Endometrial microvascular endothelial cells (primary cell): ENCODE data around the gene INF2. TPM values are rescaled to one million over a fixed set of nuclear protein-coding genes. Genes with fewer than 3 reads are reported as not detected.

Experiments used
- in situ Hi-C: cut with HindIII; loops from 2 replicates; pipeline ENCODE4 v1.10.0; 2017; ENCODE audit warnings: low sequenced_read_pairs, low pct_unique_long_range_greater_than_20kb; ENCODE audit errors: inconsistent ontology term
- total RNA-seq: library from RNA; depleted of rRNA; stranded (reverse); fragments of >200 nt; gene quantifications from one replicate; pipeline ENCODE4 v1.2.3, GENCODE V29; 2015; ENCODE audit errors: inconsistent ontology term

Gene INF2
- total RNA-seq, 1 donor from 2014 or later = 79.4 TPM

DNA sequence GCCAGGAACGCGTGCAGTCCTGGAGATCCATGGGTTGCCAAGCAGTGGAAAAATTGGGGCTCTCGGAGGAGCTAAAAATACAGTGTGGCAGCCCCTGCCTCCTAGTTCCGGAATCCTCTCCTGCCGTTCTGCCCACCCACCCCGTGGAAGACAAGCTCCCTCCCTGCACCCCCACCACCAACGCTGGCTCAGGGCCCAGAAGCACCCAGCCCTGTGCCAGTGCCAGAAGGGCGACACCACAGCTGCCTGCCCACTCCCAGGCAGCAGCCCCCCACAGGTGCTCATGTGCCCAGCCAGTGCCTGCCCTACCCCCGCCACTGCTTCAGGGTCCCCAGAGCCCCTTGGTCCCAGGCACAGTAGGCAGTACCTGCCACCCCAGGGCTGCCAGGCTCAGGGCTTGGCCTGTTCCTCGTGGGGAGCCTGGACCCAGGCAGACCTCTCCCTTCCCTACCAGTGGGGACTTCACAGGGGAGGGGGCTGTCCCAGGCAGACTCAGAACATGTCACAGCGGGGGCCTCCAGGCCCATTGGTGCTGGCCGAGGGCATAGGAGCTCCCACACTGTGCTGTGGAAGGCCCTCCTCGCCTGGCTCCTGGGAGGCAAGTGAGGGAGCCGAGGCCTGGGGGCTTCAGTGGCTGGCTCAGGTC is 7.4 kb downstream of the INF2 start:
- in situ Hi-C loops = no loop called here

DNA sequence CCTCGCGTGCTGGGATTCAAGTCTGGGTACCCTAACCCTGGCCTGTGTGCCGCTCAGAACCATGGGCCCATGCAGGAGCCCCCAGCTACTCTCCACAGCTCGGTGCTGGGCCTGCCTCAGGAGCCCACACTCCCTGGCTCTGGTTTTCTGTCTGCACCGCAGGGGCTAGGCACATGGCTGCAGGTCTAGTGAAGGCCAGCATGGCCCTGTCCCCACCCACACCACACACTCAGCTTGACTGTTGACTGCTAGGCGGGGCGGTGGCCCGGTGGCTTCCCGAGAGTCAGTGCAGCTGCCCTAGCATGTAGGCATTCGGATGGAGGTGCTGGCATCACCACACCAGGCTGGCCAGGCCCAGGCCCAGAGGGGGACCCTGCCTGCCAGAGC is 7.9 kb downstream of the INF2 start:
- in situ Hi-C loops = no loop called here

DNA sequence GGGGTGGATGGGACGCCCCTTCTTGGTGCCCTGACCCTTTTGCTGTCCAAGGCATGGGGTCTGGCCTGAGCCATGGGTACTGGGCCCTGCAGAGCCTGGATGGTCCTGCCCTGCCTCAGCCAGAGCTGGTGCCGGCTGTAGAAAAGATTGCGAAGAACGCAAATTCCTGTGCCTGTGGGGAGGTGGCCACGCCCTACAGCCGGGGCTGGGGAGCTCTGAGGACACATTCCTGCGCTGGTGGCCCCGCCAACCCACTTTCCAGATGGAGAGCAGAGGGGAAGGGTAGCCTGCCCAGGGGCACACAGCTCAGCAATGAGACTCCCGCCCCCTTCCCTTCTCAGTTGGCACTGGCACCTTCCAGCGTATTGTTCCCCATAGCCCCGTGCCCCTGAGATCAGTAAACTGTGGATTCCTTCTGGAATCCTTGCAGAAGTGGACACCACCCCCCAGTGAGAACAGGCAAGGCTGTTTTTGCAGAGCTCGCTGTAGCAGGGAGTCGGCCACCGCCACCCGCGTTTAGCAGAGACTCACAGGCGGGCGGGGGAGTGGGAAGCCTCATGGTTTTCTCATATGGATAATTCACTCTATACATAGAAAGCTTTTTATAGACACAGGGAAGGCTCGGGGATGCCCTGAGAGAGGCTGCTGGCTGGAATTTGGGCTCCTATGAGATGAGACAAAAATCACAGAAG is 8.6 kb downstream of the INF2 start:
- in situ Hi-C loops = no loop called here

DNA sequence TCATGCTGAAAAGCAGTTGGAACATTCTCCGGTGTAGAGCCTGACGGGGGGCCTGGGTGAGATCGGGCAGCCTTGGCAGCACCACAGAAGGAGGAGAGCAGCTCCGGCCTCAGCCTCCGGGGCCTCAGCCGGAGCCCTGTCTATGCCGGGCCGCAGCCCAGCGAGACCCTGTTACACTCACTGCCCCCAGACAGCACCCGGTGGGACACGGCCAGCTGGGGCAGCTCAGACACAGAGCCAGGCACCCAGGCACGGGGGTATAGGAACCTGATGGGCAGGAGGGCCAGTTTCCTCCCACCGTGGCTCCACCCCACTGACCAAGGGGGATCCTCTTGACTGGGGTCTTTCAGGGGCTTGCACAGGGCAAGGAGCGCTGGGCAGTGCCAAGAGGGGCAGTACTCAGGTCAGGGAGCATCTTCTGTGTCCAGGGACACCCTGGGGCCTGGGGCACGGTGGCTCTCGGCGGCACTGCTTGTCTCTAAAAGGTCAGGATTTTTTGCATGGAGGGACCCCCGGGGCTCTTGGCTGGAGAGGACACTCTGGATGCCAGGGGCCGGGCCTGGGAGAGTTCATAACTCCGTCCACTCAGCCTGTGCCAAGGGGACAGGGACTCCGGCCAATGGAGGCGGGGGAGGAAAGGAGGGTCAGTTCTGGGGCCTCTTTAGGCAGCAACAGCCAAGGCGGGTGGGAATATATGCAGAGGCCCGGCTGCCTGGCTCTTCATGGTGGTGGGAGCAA is 9.4 kb downstream of the INF2 start:
- in situ Hi-C loops = no loop called here

DNA sequence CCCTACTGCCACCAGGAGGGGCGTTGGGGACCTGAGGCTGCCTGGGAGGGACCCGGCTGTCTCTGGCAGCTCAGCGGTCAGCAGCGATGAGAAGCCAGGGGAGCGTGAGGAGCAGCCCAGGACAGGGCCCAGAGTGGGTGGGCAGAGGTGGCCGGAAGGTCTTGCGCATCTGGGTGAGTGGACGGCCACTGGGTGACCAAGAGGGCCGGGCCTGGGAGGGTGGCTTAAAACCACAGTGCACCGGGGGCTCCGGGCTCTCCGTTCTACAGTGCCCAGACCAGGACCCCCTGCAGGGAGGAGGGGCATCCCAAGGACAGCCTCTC is 10.0 kb downstream of the INF2 start:
- in situ Hi-C loops = no loop called here

DNA sequence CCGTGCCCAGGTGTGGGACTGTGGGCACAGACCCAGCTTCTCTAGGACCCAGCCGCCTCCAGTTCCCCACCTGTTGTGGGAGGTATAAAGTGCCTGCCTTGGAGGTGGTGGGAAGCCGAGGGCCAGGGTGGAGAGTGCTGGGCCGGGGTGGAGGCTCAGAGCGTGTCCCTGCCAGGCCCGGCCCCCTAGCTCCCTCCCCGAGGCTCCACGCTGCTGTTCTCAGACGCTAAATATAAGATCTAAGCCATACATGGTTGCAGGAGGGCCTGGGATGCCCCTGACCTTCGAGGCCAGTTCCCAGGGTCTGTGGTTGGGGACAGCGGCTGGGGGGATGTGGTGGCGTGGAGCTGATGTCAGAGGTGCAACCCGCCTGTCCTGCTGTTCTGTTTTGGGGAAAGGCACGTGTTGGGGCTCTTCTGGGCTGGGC is 10.8 kb downstream of the INF2 start:
- in situ Hi-C loops = no loop called here

DNA sequence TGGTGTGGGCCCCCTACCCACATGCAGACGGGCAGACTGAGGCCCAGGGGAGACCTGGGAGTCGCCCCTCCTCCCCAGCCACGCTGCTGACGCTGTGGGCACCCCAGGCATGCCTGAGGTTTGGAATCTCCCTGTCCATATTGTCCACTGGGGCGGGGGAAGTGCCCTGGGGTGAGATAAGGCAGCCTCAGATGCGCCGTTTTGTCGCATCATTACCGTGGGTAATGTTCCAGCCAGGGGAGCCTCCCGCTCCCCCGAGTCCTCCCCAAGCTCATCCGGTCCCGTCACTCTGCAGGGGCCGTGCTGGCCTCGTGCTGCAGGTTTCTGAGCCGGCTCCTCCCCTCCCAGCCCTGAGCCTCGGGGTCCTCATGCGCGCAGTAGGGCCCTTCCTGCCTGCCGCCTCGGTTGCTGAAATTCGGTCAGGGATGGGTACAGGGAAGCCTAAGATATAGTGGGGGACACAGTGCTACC is 11.4 kb downstream of the INF2 start:
- in situ Hi-C loops = no loop called here

DNA sequence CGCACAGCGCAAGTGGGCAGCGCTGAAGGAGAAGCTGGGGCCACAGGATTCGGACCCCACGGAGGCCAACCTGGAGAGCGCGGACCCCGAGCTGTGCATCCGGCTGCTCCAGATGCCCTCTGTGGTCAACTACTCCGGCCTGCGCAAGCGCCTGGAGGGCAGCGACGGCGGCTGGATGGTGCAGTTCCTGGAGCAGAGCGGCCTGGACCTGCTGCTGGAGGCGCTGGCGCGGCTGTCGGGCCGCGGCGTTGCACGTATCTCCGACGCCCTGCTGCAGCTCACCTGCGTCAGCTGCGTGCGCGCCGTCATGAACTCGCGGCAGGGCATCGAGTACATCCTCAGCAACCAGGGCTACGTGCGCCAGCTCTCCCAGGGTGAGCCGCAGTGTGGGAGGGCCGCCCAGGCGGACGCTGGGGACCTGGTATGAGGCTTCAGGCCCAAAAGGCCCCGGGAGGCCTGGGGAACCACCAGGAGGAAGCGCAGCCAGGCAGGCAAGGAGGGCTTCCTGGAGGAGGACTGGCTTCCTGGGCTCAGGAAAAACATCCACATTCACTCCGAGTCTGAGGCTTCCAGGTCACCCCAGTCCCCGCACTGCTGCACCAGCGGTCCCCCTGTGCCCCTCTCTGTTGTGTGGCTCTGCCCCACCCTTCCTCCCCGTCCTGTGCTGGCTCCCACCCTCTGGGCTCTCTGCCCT is 12.1 kb downstream of the INF2 start:
- in situ Hi-C loops = no loop called here

DNA sequence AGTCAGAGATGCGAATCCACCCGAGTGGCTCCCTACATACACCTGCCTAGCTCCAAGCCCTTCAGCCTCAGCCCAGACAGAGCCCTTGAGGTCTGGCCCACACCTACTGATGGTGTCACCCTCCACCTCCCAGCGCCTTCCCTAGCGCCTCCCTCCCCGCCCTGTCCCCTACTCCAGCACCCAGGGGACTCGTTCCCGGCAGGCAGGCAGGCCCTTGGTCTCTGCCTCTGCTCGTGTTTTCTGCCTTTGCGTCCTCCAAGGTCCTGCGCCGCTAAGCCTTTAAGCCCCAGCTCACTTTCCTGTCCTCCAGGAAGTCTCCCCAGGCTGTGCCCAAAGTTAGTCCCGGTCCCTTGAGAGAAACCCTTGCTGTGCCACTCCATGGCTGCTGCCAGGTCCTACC is 12.7 kb downstream of the INF2 start:
- in situ Hi-C loops = no loop called here

DNA sequence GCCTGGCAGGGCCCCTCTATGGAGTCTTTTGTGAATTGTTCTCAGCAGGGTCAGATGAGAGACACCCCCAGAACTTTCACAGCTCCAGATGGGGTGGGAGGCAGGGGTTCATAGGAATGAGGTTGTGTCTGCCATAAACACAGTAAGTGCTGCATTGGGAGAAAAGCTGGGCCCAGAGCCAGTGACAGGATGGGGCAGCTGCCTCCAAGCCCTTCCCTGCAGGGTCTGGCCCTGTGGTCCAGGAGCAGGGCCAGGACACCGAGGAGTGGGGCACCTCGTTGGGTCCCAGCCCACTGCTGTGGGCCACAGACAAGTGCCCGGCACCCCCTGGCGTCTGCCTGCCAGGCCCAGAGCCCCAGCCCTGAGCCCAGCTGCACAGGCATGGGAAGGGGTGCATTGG is 13.3 kb downstream of the INF2 start:
- in situ Hi-C loops = no loop called here

DNA sequence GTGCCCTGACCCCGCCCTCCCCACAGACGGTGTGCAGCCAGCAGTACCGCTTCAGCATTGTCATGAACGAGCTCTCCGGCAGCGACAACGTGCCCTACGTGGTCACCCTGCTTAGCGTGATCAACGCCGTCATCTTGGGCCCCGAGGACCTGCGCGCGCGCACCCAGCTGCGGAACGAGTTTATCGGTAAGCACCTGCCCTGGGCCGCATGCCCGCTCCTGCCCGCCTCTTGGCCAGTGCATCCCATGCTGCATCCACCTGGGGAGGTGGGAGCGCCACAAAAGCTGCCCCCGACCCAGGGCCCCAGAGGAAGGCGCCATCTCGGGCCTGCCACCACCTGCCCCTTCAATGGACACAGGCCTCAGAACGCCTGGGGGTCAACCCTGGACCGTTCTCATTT is 13.9 kb downstream of the INF2 start:
- in situ Hi-C loops = no loop called here

DNA sequence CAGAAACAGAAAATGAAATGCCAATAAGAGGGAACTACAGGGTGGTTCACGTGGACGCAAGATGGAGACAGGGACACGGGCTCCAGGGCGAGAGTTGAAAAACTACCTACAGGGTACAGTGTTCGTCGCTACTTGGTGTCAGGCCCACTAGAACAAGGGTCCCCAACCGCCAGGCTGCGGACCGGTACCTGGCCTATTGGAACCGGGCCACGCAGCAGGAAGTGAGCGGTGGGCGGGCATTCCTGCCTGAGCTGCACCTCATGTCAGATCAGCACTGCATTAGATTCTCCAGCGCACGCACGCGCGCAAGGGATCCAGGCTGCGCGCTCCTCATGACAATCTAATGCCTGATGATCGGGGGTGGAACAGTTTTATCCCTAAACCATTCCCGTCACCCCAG is 14.8 kb downstream of the INF2 start:
- in situ Hi-C loops = no loop called here

DNA sequence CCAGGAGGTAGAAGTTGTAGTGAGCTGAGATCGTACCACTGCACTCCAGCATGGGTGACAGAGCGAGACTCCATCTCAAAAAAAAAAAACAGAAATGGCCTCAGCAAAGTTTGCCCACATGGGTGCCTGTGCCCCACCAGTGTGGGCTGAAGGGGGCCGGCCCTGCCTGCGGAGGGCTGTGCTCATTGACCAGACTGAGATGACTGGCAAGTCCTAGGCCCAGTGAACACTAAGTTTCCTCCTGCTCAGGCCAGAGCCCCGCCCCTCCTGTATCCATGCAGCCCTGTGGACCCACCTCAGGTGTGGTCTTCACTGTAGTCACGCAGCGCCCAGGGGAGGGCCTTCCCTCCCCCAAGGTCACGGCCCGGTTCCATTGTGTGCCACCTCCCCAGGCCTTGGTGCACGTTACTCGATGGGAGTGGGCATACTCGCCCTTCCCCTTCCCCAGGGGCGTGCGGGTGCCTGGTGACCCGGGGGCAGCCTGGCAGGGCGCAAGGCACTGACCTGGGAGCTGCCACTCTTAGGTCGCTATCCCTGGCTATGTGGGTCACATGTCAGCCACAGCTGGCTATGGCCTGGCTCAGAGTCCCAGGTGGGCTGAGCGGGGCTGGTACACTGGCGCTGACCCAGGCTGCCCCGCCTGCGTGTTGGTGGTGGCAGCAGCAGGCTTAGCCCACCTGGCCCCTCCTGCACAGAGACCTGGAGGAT is 16.1 kb downstream of the INF2 start:
- in situ Hi-C loops = no loop called here

DNA sequence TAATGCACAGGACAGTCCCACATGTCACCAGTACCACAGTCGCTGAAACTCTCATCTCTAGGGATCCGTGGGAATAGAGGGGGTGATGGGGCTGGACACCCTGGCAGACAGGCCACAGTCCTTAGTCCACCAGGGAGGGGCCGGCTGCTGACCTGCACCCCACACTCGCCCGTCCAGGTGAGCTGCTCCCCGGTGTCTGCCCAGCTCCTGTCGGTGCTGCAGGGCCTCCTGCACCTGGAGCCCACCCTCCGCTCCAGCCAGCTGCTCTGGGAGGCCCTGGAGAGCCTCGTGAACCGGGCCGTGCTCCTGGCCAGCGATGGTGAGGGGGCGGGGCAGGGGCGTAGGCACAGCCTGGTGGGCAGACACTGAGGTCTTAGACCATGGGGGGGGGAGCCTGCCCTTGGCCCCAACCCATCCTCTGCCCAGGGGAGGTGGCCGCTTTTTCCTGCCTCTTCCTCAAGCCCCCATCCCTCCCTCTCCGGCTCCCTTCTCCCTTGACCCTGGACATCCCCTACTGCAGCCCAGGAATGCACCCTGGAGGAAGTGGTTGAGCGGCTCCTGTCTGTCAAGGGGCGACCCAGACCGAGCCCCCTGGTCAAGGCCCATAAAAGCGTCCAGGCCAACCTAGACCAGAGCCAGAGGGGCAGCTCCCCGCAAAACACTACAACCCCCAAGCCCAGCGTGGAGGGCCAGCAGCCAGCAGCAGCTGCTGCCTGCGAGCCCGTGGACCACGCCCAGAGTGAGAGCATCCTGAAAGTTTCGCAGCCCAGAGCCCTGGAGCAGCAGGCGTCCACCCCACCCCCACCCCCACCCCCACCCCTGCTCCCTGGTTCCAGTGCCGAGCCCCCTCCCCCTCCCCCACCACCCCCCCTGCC is 17.6 kb downstream of the INF2 start:
- in situ Hi-C loops = no loop called here

DNA sequence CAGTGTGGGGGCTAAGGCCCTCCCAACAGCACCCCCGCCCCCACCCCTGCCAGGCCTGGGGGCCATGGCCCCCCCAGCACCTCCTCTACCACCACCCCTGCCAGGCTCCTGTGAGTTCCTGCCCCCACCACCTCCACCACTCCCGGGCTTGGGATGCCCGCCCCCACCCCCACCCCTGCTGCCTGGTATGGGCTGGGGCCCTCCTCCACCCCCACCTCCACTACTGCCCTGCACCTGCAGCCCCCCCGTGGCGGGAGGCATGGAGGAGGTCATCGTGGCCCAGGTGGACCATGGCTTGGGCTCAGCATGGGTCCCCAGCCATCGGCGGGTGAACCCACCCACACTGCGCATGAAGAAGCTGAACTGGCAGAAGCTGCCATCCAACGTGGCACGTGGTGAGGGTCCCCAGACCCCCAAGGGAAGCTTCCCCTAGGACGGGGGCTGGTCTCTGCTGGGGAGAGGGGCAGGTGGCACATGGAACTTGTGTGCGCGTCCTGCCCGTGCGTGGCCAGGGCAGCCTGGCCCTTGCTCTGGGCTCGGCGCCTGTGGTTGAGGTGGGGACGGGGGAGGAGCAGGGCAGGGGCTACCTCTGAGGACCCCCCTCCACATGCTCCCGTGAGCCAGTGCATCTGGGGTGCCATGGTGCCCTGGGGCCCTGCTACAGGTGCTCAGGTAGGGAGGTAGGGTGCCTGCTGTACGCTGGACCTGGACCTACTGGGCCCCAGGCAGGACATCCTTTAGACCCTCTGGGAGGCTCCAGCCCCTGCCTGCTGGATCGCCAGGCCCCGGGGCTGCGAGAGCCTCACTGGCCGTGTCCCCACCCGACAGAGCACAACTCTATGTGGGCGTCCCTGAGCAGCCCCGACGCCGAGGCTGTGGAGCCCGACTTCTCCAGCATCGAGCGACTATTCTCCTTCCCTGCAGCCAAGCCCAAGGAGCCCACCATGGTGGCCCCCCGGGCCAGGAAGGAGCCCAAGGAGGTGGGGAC is 18.5 kb downstream of the INF2 start:
- in situ Hi-C loops = no loop called here

DNA sequence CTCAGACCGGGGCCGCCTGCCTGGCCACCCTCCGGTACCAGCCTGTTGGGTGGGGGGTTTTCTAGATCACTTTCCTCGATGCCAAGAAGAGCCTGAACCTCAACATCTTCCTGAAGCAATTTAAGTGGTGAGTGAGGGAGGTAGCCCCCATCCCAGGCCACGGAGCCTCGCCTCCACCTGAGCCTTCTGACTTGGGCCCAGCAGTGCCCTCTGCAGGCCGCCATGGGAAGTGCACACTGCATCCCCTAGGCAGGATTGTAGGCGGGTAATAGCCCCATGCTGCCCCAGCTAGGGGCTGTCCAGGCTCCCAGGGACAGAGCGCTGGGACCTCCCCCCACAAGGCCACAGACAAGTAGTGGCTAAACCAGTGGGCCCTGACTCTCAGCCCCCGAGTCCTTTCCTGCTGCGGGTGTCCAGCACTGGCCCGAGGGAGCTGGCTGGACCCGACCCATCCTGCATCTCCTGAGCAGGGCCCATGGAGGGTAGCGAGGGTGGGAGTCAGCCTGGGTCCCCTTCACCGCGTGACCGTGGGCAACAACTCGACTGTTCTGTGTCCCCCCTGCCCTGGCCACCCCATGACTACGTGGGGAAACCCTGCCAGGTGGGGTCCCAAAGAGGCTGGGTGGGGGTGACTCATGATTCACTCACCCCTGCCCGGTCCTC is 19.3 kb downstream of the INF2 start:
- in situ Hi-C loops = no loop called here
